Endodermal cell (in vitro differentiated cells): ENCODE data around the gene ZNF440. TPM values are rescaled to one million over a fixed set of nuclear protein-coding genes. Genes with fewer than 3 reads are reported as not detected.

ENCODE experiments used
- DNase-seq: peaks from one replicate; pipeline ENCODE4 v3.0.0-alpha.2; 2017
- H3K27ac ChIP-seq: 2 replicates; pipeline ENCODE4 v1.5.1; 2013; ENCODE audit warnings: mild to moderate bottlenecking, low read depth, low read length, moderate library complexity
- H3K27me3 ChIP-seq: 2 replicates; pipeline ENCODE4 v1.6.1; 2013; ENCODE audit warnings: mild to moderate bottlenecking, low read length, moderate library complexity; ENCODE audit not compliant: insufficient read depth, control insufficient read depth, poor library complexity, severe bottlenecking
- H3K36me3 ChIP-seq: 2 replicates; pipeline ENCODE4 v1.7.0; 2013; ENCODE audit warnings: mild to moderate bottlenecking, low read length, moderate library complexity; ENCODE audit not compliant: control insufficient read depth, insufficient read depth
- H3K4me1 ChIP-seq: one replicate; pipeline ENCODE4 v1.7.0; 2013; ENCODE audit warnings: low read length; ENCODE audit not compliant: control insufficient read depth, insufficient read depth
- H3K4me3 ChIP-seq: 2 replicates; pipeline ENCODE4 v1.5.1; 2013; ENCODE audit warnings: mild to moderate bottlenecking, low read length, moderate library complexity
- H3K9ac ChIP-seq: 2 replicates; pipeline ENCODE4 v1.6.1; 2013; ENCODE audit warnings: mild to moderate bottlenecking, low read length, moderate library complexity; ENCODE audit not compliant: poor library complexity, severe bottlenecking; ENCODE audit errors: extremely low read depth
- H3K9me3 ChIP-seq: 2 replicates; pipeline ENCODE4 v1.6.1; 2013; ENCODE audit warnings: mild to moderate bottlenecking, low read length, moderate library complexity; ENCODE audit not compliant: control insufficient read depth
- H3K27ac Mint-ChIP-seq: 2 replicates; pipeline ENCODE4 v1.8.0; 2020; ENCODE audit warnings: mixed read lengths
- H3K27me3 Mint-ChIP-seq: 2 replicates; pipeline ENCODE4 v1.8.0; 2021; ENCODE audit warnings: mild to moderate bottlenecking, mixed read lengths; ENCODE audit not compliant: insufficient read depth
- H3K36me3 Mint-ChIP-seq: 2 replicates; pipeline ENCODE4 v1.8.0; 2020; ENCODE audit warnings: low read depth, mixed read lengths
- H3K4me1 Mint-ChIP-seq: 2 replicates; pipeline ENCODE4 v1.8.0; 2020; ENCODE audit warnings: mixed read lengths
- H3K4me3 Mint-ChIP-seq: 2 replicates; pipeline ENCODE4 v1.8.0; 2020; ENCODE audit warnings: mild to moderate bottlenecking, moderate library complexity, mixed read lengths
- H3K9me3 Mint-ChIP-seq: 2 replicates; pipeline ENCODE4 v1.8.0; 2020; ENCODE audit warnings: mild to moderate bottlenecking, mixed read lengths
- WGBS, 2 experiments: methylation state at CpG; one replicate each; pipeline versions ENCODE4 v1.1.5 to v1.1.7; 2013; ENCODE audit warnings: missing lambda C conversion rate in 2 of 2, mixed read lengths in 1 of 2; ENCODE audit not compliant: insufficient coverage in 1 of 2, insufficient read length in 1 of 2; 5-methylcytosine and 5-hydroxymethylcytosine counted together
- total RNA-seq, 2 donors: library from RNA; stranded (reverse); fragmentation: NEBNext Ultra II Directional in 1 of 2; extraction: Animal tissue kit (Norgen Biotek cat#: 25700) in 1 of 2; gene quantifications; 2 replicates in 1 of 2; 3 replicates in 1 of 2; pipeline ENCODE4 v1.2.1, GENCODE V29; 2021
- TF ChIP-seq, protein P1 (sequence below): fragments of 200-600 bp; sonication (generic); conservative IDR thresholded peaks from 2 replicates; pipeline ENCODE4 v1.5.0; 2021; ENCODE audit warnings: antibody characterized with exemption, mild to moderate bottlenecking

ZNF440 gene
- total RNA-seq, 2 donors from 2014 or later: 11.2 to 14.0 TPM

DNA sequence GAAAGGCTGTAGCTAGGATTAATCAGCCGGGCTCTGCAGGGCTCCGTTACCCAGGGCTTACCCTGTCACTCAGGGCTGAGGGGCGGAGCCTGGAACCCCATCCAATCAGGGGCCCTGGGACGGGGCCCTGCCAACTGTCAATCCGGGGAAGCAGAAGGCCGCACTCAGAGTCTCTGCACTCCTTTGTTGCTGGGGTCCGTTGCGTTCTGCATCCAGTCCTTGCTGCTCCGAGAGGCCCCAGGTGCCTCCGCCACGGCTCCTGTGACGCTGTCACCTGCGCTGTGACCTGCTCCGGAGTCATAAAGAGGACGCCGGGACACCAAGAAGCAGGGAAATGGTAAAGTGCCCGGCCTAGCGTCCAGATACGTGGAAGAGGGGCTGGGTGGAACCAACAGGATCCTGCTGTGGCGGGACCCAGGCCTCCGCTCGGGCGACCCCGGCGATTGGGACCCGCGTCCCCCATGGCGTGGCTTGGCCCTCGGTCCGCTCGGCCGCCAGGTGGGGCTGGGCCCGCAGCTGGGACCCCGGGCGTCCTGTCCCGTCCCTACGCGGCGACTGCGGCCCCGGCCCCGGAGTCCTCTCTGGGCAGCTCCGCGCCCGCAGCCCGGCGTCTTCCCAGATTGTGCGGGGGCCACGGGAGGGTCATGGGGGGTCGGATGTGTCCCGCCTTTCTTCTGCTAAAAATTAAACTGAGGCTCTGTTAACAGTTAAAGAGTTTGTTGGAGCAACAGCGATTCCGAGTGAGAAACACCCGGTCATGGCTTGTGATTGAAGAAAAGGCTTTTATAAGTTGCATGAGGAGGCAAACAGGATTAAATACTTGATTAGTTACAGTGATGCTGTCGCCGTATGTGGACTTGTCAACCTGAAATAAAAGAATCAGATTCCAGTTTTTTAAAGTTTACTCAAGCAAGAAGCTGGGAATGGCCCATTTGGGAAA is 15.4 kb upstream of the ZNF440 start, which contains the start of gene ZNF491:
TSS of gene ZNF491 (plus strand) at position 133 of the 940 bp plus-strand sequence. CDS start 7,431 bp downstream, outside the sequence.
- Histone ChIP-seq H3K9ac (peak within 1 kb of the TSS; percentile 75), H3K9me3 (no peaks in the 10 kb centered on the region), H3K4me3 (peak within 1 kb of the TSS; percentile 95), H3K4me1 (peaks cover 6% of the 10 kb centered on the region), H3K36me3 (no peaks in the 10 kb centered on the region), H3K27me3 (peaks cover 19% of the 10 kb centered on the region), H3K27ac (peak within 1 kb of the TSS; percentile 96)
- peak; percentile 98 for DNase-seq
- Mint-ChIP-seq H3K4me3 (peak within 1 kb of the TSS; percentile 63), H3K9me3 (peaks cover 11% of the 10 kb centered on the region), H3K4me1 (peaks cover 6% of the 10 kb centered on the region), H3K27me3 (peaks cover 45% of the 10 kb centered on the region), H3K27ac (peak within 1 kb of the TSS; percentile 94), H3K36me3 (no peaks in the 10 kb centered on the region)
- TF ChIP-seq, protein P1, sequence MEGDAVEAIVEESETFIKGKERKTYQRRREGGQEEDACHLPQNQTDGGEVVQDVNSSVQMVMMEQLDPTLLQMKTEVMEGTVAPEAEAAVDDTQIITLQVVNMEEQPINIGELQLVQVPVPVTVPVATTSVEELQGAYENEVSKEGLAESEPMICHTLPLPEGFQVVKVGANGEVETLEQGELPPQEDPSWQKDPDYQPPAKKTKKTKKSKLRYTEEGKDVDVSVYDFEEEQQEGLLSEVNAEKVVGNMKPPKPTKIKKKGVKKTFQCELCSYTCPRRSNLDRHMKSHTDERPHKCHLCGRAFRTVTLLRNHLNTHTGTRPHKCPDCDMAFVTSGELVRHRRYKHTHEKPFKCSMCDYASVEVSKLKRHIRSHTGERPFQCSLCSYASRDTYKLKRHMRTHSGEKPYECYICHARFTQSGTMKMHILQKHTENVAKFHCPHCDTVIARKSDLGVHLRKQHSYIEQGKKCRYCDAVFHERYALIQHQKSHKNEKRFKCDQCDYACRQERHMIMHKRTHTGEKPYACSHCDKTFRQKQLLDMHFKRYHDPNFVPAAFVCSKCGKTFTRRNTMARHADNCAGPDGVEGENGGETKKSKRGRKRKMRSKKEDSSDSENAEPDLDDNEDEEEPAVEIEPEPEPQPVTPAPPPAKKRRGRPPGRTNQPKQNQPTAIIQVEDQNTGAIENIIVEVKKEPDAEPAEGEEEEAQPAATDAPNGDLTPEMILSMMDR: peak; percentile 79
- 1 to 7% methylated on average over 15 to 56 of the region's 56 CpGs for WGBS, 2 experiments

DNA sequence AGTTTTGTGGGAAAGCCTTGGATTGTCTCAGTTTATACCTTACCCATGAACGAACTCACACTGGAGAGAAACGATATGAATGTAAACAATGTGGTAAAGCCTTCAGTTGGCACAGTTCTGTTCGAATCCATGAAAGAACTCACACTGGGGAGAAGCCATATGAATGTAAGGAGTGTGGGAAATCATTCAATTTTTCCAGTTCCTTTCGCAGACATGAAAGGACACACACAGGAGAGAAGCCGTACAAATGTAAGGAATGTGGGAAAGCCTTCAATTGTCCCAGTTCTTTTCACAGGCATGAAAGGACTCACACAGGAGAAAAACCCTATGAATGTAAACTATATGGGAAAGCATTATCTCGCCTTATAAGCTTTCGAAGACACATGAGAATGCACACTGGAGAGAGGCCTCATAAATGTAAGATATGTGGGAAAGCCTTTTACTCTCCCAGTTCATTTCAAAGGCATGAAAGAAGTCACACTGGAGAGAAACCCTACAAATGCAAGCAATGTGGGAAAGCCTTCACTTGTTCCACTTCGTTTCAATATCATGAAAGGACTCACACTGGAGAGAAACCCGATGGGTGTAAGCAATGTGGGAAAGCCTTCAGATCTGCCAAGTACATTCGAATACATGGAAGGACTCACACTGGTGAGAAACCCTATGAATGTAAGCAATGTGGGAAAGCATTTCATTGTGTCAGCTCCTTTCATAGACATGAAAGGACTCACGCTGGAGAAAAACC is 7.5 kb upstream of the ZNF440 start:
- Mint-ChIP-seq H3K4me3 (no peak overlapping the region), H3K27ac (no peak overlapping the region), H3K9me3 (peaks cover 78% of the 10 kb centered on the region), H3K4me1 (no peaks in the 10 kb centered on the region), H3K27me3 (peaks cover 22% of the 10 kb centered on the region), H3K36me3 (peaks cover 16% of the 10 kb centered on the region)
- 90 to 96% methylated on average over 8 to 11 of the region's 11 CpGs for WGBS, 2 experiments
- Histone ChIP-seq H3K27ac (no peak overlapping the region), H3K4me3 (peak overlapping the region; percentile 15), H3K9ac (no peak overlapping the region), H3K9me3 (peaks cover 39% of the 10 kb centered on the region), H3K36me3 (peaks cover 13% of the 10 kb centered on the region), H3K4me1 (no peaks in the 10 kb centered on the region), H3K27me3 (no peaks in the 10 kb centered on the region)
- no peak for DNase-seq
- TF ChIP-seq, protein P1: no peak

DNA sequence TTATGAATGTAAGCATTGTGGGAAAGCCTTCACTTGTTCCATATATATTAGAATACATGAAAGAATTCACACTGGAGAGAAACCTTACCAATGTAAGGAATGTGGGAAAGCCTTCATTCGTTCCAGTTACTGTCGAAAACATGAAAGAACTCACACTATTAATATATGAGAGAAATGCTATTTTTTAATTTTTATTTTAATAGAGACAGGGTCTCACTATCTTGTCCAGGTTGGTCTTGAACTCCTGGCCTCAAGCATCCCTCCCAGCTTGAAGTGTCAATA is 7.0 kb upstream of the ZNF440 start:
- Histone ChIP-seq H3K27me3 (no peaks in the 10 kb centered on the region), H3K4me1 (no peaks in the 10 kb centered on the region), H3K9me3 (peaks cover 39% of the 10 kb centered on the region), H3K36me3 (peaks cover 13% of the 10 kb centered on the region), H3K4me3 (peak overlapping the region; percentile 15), H3K27ac (no peak overlapping the region), H3K9ac (no peak overlapping the region)
- peaks cover 79% of the 10 kb centered on the region for H3K9me3 Mint-ChIP-seq
- no peak overlapping the region for H3K4me3 Mint-ChIP-seq
- TF ChIP-seq, protein P1: no peak
- H3K36me3 Mint-ChIP-seq: peaks cover 16% of the 10 kb centered on the region
- H3K27me3 Mint-ChIP-seq: peaks cover 23% of the 10 kb centered on the region
- WGBS, 2 experiments: no CpG with 5 or more reads among the region's 2 CpGs
- H3K4me1 Mint-ChIP-seq: no peaks in the 10 kb centered on the region
- no peak overlapping the region for H3K27ac Mint-ChIP-seq
- DNase-seq: no peak
